Inflammatory macrophage (primary cell): ENCODE data around the gene ILDR1.
"Not testable (repeated sequence)": the region's sequence is repeated elsewhere in the genome, so short reads cannot be mapped to it uniquely, and the experiment has no call there.

Experiments used
- DNase-seq, 2 donors: peaks; one replicate each; pipeline ENCODE4 v3.0.0-alpha.2; 2020 to 2022

ILDR1 gene

DNA sequence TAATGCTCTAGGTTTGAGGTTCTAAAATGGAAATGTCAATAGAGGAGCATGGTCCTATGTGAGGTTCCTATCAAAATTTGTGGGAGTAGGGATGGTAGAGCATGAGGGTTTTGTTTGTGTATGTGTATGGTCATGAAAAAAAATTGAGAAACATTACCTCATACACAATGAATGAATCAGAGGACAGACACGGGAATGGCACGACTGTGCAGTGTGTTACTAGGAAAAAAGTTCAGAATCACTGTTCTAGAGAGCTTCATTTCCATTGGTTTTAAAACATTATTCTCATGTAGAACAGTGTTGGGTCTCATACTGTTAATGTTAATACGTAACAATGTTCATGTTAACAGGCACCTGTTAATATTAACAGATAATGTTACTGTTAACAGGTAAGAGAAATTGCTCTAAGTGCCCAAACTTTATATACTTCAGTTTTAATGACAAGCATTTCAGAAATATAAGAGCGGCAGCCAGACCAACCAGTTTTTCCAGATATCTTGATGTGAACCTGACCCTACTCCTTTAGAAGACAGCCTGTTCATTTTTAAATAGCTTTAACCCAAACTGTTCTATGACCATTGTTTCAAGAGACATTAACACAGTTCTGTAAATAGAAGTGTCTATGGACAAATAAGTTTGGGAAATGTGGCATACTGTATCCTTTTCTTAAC lies 79.8 kb downstream of the ILDR1 start:
- no peak for DNase-seq

DNA sequence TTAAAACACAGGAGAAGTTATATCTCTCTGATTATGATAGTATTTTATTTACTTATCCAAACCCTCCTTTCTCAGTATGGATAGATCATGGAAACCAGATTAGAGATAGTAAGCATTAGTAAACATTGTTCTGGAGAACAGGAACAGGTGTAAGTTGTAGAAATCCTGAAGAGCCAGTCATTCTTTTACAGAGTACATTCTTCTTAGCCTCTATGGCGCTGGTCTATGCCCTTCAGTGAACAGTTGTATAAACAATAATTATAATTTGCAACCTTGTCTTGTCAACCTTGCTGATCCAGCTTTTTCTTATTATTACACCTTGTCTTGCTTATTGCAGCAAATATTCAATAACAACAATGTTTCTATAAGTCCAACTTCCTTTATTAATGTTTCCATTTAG lies 80.5 kb downstream of the ILDR1 start:
- DNase-seq: no peak

DNA sequence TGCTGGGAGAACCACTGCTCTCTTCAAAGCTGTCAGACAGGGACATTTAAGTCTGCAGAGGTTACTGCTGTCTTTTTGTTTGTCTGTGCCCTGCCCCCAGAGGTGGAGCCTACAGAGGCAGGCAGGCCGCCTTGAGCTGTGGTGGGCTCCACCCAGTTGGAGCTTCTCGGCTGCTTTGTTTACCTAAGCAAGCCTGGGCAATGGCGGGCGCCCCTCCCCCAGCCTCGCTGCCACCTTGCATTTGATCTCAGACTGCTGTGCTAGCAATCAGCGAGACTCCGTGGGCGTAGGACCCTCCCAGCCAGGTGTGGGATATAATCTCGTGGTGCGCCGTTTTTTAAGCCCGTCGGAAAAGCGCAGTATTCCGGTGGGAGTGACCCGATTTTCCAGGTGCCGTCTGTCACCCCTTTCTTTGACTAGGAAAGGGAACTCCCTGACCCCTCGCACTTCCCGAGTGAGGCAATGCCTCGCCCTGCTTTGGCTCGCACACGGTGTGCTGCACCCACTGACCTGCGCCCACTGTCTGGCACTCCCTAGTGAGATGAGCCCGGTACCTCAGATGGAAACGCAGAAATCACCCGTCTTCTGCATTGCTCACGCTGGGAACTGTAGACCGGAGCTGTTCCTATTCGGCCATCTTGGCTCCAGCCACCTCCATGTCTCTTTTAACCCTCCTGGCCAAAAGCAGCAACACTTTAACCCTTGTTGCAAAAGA lies 83.7 kb downstream of the ILDR1 start:
- not testable (repeated sequence) for DNase-seq
